Esophagus (tissue), 2 donors: ENCODE measurements around the gene RPS24. TPM values are rescaled to one million over a fixed set of nuclear protein-coding genes. Genes with fewer than 3 reads are reported as not detected.

Experiments
- H3K27ac ChIP-seq, 2 donors: one replicate each; pipeline ENCODE4 v1.5.1; 2013; ENCODE audit warnings: low read depth in 2 of 2, mild to moderate bottlenecking in 2 of 2, inconsistent platforms in 1 of 2, low read length in 1 of 2, moderate library complexity in 1 of 2
- H3K27me3 ChIP-seq, 2 donors: one replicate each; pipeline ENCODE4 v1.6.1; 2013; ENCODE audit warnings: low read length in 2 of 2, control low read depth in 1 of 2, mild to moderate bottlenecking in 1 of 2; ENCODE audit not compliant: insufficient read depth in 2 of 2, control insufficient read depth in 1 of 2
- H3K36me3 ChIP-seq, 2 donors: one replicate each; pipeline ENCODE4 v1.6.1; 2013; ENCODE audit warnings: low read length in 1 of 2; ENCODE audit not compliant: control insufficient read depth in 2 of 2, insufficient read depth in 2 of 2
- H3K4me1 ChIP-seq, 2 donors: one replicate each; pipeline ENCODE4 v1.6.1; 2013; ENCODE audit warnings: low read length in 1 of 2; ENCODE audit not compliant: control insufficient read depth in 2 of 2, insufficient read depth in 2 of 2
- H3K4me3 ChIP-seq, 2 donors: one replicate each; pipeline ENCODE4 v1.5.1; 2013; ENCODE audit warnings: low read length in 2 of 2, mild to moderate bottlenecking in 2 of 2, low read depth in 1 of 2, moderate library complexity in 1 of 2
- H3K9me3 ChIP-seq, 2 donors: one replicate each; pipeline ENCODE4 v1.6.1; 2013; ENCODE audit warnings: mild to moderate bottlenecking in 2 of 2, low read depth in 1 of 2, low read length in 1 of 2, moderate library complexity in 1 of 2; ENCODE audit not compliant: control insufficient read depth in 2 of 2, insufficient read depth in 1 of 2
- WGBS, 2 donors: extraction: QIAGEN DNeasy Blood & Tissue Kit; methylation state at CpG; one replicate each; pipeline ENCODE4 v1.1.7; 2013; 5-methylcytosine and 5-hydroxymethylcytosine counted together
- polyA plus RNA-seq, 2 donors: library from polyadenylated mRNA; stranded (reverse); fragments of 200-250 nt; gene quantifications; one replicate each; pipeline ENCODE4 v1.2.3, GENCODE V29; 2013
- donor health status: healthy with polysubstance abuse.
- donor health status: Bipolar disorder and iron deficiency.

Gene RPS24
- polyA plus RNA-seq, 2 donors: 5,326 to 6,767 TPM

- H3K27ac ChIP-seq: no peak overlapping the region
- WGBS, 2 donors: 74 to 76% methylated on average over 8 of the region's 8 CpGs
- H3K9me3 ChIP-seq: no peaks in the 10 kb centered on the region
- H3K27me3 ChIP-seq: no peaks in the 10 kb centered on the region
- peaks cover 0 to 4% of the 10 kb centered on the region in 2 donors for H3K4me1 ChIP-seq
- H3K36me3 ChIP-seq: peaks cover 11 to 19% of the 10 kb centered on the region in 2 donors
- H3K4me3 ChIP-seq: no peak overlapping the region
Measured at GRCh38 chr10:78045856-78046255, 12.2 kb downstream of the RPS24 start.

DNA sequence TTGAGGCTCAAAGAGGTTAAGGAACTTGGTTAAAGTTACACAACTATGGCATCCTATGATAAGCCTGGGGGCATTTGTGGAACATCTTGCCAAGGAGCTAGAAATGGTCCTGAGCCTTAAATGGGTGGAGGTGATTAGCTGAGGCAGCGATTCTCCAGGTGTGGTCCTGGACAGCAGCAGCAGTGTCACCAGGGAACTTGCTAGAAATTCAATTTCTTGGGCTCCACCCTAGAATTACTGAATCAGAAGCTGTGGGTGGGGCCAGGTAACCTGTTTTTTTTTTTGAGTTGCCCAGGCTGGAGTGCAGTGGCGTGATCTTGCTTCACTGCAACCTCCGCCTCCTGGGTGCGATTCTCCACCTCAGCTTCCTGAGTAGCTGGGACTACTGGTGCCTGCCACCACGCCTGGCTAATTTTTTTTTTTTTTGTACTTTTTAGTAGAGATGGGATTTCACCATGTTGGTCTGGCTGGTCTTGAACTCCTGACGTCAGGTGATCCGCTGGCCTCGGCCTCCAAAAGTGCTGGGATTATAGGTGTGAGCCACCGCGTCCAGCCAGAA, 13.1 kb downstream of the RPS24 start:
- Histone ChIP-seq H3K36me3 (peaks cover 7 to 10% of the 10 kb centered on the region in 2 donors), H3K27ac (peak overlapping the region in 1 of 2 donors; percentile 67), H3K4me1 (peaks cover 0 to 4% of the 10 kb centered on the region in 2 donors), H3K9me3 (no peaks in the 10 kb centered on the region), H3K4me3 (no peak overlapping the region), H3K27me3 (no peaks in the 10 kb centered on the region)
- WGBS, 2 donors: 59 to 65% methylated on average over 10 of the region's 10 CpGs

GRCh38 chr10:78047314-78047891, 13.7 kb downstream of the RPS24 start:
- Histone ChIP-seq H3K36me3 (peaks cover 4 to 5% of the 10 kb centered on the region in 2 donors), H3K27me3 (no peaks in the 10 kb centered on the region), H3K27ac (peak overlapping the region in 1 of 2 donors; percentile 67), H3K9me3 (no peaks in the 10 kb centered on the region), H3K4me3 (no peak overlapping the region), H3K4me1 (peaks cover 0 to 4% of the 10 kb centered on the region in 2 donors)
- 24 to 26% methylated on average over 13 of the region's 13 CpGs for WGBS, 2 donors

DNA sequence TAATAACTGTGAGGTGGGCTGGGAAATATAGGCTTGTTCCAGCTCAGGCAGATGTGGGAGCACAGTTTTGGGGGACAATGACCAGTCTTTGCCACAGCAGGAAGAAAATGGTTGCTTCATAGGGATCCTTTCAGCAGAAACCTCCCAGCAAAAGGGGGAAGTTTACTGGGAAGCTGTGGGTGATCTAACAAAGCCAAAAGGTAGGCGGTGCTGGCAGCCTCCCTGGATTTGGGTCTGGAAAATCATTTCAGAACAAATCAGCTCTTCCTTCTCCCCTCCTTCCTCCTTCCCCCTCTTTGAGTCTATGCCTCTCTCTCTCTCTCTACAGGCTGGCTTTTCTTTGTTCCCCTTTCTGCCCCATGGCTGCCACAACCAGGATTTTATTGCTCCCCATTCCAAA, 16.2 kb downstream of the RPS24 start:
- no peaks in the 10 kb centered on the region for H3K36me3 ChIP-seq
- WGBS, 2 donors: 68 to 78% methylated on average over 1 of the region's 1 CpG
- H3K27me3 ChIP-seq: no peaks in the 10 kb centered on the region
- H3K4me1 ChIP-seq: no peaks in the 10 kb centered on the region
- no peaks in the 10 kb centered on the region for H3K9me3 ChIP-seq
- no peak overlapping the region for H3K4me3 ChIP-seq
- no peak overlapping the region for H3K27ac ChIP-seq

GRCh38 chr10:78053211-78053868, 19.7 kb downstream of the RPS24 start:
- Histone ChIP-seq H3K36me3 (no peaks in the 10 kb centered on the region), H3K9me3 (no peaks in the 10 kb centered on the region), H3K27ac (no peak overlapping the region), H3K4me3 (no peak overlapping the region), H3K27me3 (no peaks in the 10 kb centered on the region), H3K4me1 (no peaks in the 10 kb centered on the region)
- 69 to 77% methylated on average over 7 of the region's 7 CpGs for WGBS, 2 donors

DNA sequence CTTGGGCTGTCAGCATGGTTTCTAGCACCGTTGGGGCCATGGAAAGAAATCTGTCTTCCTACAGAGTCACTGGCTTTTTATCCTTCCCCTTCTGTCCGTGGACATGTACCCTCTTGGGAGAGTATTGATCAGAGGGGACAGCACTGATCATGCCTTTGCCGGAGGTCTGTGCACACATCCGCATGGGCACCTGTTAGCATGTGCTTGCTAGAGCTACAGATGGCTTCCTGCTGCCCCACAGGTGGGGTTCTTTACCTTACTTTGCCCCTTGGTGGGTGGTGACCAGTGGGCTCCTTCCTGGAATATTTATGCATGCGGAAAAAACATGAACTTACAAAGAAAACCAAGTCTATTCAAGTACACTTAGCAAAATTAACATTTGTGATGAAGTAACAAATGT, 24.9 kb downstream of the RPS24 start:
- H3K27ac ChIP-seq: no peak overlapping the region
- no peaks in the 10 kb centered on the region for H3K9me3 ChIP-seq
- H3K4me3 ChIP-seq: no peak overlapping the region
- no peaks in the 10 kb centered on the region for H3K4me1 ChIP-seq
- no peaks in the 10 kb centered on the region for H3K36me3 ChIP-seq
- WGBS, 2 donors: 74 to 77% methylated on average over 5 of the region's 5 CpGs
- H3K27me3 ChIP-seq: no peaks in the 10 kb centered on the region

- no peak overlapping the region for H3K4me3 ChIP-seq
- 81 to 83% methylated on average over 12 of the region's 12 CpGs for WGBS, 2 donors
- no peak overlapping the region for H3K27ac ChIP-seq
- no peaks in the 10 kb centered on the region for H3K9me3 ChIP-seq
- H3K36me3 ChIP-seq: no peaks in the 10 kb centered on the region
- H3K4me1 ChIP-seq: no peaks in the 10 kb centered on the region
- H3K27me3 ChIP-seq: no peaks in the 10 kb centered on the region
Measured at GRCh38 chr10:78059906-78060702, 26.4 kb downstream of the RPS24 start.

GRCh38 chr10:78062296-78062695, 28.6 kb downstream of the RPS24 start:
- WGBS, 2 donors: 66 to 73% methylated on average over 5 of the region's 5 CpGs

GRCh38 chr10:78063236-78063635, 29.6 kb downstream of the RPS24 start:
- WGBS, 2 donors: 62 to 72% methylated on average over 2 of the region's 2 CpGs
- Histone ChIP-seq H3K27ac (no peak overlapping the region), H3K4me1 (no peaks in the 10 kb centered on the region)

More at GRCh38 chr10:78062296-78062695, 28.6 kb downstream of the RPS24 start:
- no peaks in the 10 kb centered on the region for H3K27me3 ChIP-seq
- no peaks in the 10 kb centered on the region for H3K36me3 ChIP-seq
- H3K4me1 ChIP-seq: no peaks in the 10 kb centered on the region
- no peaks in the 10 kb centered on the region for H3K9me3 ChIP-seq
- no peak overlapping the region for H3K4me3 ChIP-seq
- H3K27ac ChIP-seq: no peak overlapping the region

More at GRCh38 chr10:78063236-78063635, 29.6 kb downstream of the RPS24 start:
- Histone ChIP-seq H3K36me3 (no peaks in the 10 kb centered on the region), H3K27me3 (no peaks in the 10 kb centered on the region), H3K4me3 (no peak overlapping the region), H3K9me3 (no peaks in the 10 kb centered on the region)
